GM21786 (cell line): ENCODE data around the gene MOSPD3.
"Not testable (repeated sequence)": the region's sequence is repeated elsewhere in the genome, so short reads cannot be mapped to it uniquely, and the experiment has no call there.

Source experiments
- ATAC-seq: cut with Tn5 transposase; IDR thresholded peaks from one replicate; pipeline ENCODE4 v1.9.1; 2021; ENCODE audit not compliant: unreplicated experiment

Gene MOSPD3, protein sequence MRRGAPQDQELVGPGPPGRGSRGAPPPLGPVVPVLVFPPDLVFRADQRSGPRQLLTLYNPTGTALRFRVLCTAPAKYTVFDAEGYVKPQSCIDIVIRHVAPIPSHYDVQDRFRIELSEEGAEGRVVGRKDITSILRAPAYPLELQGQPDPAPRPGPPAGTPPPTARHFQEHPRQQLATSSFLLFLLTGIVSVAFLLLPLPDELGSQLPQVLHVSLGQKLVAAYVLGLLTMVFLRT

DNA sequence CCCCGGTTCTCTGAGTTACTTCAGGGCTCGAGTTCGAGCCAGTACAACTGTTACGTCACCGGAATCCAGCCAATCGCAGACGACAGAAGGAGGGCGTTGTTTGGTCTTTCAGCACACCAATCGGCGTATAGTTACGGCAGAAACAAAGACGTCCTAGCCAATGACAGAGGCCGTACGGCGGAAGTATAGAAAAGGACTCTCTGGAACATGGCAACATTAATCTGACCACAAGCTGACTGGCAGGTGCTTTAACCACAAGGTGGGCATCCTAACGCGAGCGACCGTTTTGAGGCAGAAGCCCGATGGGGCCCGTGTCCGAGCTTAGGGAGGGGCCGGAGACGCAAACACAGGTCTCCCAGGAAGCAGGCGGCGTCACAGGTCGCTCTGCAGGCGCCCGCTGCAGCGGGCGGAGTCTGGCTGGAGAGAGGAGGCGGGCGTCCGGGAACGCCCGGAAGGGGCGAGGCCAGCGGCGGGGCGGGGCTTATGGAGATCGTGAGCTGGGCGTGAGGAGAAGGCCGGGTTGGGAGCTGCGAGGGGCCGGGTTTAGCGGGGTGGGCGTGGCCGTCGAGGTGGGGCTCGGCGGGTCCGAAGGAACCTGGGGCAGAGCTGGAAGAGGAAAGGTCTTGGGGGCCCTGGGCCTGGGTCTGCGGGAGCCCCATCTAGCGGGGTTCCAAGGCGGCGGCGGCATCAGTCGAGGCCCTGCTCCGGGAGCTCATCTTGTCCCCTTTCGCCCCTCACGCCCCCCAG is at the start of gene MOSPD3:
Gene MOSPD3 (plus strand): TSS at position 558 of the 747 bp plus-strand sequence. CDS start 252 bp downstream, outside the sequence.
- ATAC-seq, result peak; percentile 90

DNA sequence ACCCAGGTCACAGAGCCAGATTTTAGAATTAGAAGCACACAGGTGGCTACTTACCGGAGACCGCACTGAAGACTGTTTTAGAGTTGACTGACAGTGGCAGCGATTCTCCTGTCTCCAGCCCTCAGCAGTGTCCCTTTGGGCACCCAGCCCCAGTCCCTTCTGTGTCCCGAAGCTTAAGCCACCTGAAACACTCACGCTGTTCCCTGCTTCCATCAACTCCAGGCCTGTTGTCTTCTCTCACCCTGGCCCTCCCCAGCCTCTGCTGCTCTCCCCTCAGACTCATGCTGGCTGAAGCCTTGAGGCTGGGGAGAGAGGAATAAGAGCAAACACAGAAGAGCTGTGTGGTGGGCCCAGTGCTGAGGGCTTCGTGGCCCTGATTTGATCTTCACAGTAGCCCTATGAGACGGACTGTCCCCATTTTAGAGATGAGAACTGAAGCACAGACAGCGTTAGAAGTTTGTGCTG is 49.2 kb upstream of the MOSPD3 start:
- ATAC-seq, result no peak

DNA sequence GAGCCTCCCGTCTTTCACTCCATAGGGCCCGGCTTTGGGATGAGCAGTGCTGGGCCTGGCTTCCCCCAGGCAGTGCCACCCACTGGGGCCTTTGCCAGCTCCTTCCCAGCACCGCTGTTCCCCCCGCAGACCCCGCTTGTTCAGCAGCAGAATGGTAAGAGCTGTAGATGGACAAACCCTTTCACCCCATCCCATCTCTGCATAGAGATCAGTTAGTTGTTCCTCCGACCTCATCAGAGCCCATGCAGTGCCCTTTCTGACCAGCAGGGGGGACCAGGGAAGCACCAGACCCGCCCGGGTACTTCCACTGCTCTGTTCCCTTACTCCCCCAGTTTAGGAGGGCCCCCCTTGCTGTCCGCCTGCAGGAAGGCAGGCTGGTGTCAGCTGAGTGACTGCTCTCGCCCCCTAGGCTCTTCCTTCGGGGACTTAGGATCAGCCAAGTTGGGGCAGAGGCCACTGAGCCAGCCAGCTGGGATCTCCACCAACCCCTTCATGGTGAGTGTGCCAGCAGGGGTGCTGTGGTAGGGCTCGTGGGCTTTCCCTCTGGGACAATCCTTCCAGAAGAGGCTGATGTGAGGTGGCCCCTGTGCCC is 48.4 kb upstream of the MOSPD3 start:
- no peak for ATAC-seq

DNA sequence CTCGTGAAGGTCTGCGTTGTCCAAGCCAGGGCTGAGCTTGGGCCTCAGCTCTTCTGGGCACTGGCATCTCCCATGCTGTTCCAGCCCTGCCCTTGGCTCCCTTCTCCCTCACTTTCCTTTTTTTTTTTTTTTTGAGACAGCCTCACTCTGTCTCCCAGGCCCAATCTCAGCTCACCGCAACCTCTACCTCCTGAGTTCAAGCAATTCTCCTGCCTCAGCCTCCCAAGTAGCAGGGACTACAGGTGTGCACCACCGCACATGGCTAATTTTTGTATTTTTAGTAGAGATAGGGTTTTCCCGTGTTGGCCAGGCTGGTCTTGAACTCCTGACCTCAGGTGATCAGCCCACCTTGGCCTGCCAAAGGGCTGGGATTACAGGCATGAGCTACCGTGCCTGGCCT is 47.9 kb upstream of the MOSPD3 start:
- ATAC-seq, result not testable (repeated sequence)

DNA sequence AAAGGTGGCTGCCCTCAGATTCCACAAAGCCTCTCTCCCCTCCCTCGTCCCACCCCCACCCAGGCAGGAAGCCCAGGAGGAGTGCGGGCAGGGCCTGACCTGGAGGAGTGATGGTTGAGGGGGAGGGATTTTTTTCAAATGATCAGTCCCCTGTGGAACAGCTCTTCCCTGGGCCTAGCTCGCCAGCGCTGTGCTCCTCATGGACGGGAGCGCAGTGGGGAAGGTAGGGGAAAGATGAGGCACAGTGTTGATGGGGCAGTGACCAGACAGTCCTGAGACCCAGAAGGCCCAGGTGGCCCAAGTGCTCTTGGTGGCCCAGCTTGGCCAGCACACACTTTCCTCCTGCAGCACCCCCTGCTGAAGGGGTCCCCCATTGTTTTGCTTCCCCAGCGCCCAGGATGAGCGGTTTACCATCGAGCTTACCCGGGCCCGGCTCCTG is 47.2 kb upstream of the MOSPD3 start:
- no peak for ATAC-seq

DNA sequence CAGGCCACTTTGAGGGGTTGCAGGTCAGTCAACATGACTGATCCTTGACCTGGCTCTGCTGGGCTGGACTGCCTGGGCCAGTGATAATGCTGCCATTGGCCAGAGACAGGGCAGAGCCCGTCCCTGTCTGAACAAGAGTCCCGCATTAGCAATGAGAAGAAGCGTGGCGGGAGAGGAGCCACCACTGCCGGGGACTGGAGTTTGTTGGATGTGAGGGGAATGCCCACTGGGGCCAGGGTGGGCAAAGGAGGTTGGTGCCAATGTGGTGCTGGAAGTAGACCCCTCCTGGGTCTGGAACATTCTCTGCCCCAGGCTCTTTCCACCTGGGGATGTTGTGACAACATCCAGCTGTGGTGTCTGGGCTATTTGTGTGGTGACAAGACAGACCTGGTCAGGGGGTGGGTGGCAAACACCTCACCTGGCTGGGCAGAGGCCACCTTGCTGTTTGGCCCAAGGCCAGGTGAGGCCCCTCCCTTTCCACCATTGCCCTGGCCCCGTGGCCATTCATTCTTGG is 46.3 kb upstream of the MOSPD3 start:
- ATAC-seq, result no peak

DNA sequence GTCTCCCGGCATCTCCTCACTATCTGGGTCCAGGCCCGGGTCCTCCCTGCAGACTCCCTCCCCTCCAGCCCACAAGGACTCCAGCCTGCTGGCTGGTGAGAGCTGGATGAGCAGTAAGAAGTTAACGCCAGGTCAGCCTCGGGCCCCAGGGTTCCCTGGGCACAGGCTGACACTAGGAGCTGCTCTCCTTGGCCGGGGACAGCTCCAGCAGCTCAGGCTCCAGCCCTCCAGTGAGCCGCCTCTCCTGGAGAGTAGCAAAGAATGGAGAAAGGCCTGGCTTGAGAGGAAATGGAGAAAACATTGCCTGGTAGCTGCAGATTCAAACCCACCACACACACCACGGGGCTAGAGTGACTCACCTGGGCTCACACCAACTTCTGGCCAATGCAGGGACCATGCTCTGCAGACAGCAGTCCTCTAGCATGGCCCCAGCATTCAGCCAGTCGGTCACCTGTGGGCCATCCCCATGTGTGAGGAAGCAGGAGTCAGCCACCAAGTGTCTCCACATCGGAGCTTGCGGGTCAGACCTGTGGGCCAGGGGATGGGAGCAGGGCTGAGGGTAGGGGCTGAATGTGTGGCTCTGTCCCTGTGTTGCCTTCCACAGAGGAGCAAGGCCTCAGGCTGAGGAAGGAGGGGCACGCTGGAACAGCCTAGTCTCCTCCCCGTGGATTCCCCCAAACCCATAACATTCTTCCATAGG is 45.2 kb upstream of the MOSPD3 start:
- no peak for ATAC-seq

DNA sequence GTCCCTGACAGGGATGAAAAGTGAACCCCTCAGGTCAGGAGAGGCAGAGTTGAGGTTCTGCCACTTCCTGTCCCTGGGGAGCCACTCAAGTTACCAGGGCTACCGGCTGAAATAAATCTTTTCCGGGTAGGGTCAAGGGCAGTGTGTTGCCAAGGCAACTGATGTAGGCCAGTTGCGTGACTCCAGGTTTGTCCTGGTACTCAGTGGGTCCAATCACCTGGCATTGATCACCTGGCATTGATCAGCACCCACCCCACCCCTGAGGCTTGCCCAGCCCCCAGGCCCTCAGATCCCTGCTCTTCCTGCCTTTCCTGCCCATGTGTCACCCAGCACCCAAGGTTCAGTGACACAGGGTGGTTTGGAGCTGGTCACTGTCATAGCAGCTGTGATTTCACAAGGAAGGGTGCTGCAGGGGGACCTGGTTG is 44.6 kb upstream of the MOSPD3 start:
- no peak for ATAC-seq

DNA sequence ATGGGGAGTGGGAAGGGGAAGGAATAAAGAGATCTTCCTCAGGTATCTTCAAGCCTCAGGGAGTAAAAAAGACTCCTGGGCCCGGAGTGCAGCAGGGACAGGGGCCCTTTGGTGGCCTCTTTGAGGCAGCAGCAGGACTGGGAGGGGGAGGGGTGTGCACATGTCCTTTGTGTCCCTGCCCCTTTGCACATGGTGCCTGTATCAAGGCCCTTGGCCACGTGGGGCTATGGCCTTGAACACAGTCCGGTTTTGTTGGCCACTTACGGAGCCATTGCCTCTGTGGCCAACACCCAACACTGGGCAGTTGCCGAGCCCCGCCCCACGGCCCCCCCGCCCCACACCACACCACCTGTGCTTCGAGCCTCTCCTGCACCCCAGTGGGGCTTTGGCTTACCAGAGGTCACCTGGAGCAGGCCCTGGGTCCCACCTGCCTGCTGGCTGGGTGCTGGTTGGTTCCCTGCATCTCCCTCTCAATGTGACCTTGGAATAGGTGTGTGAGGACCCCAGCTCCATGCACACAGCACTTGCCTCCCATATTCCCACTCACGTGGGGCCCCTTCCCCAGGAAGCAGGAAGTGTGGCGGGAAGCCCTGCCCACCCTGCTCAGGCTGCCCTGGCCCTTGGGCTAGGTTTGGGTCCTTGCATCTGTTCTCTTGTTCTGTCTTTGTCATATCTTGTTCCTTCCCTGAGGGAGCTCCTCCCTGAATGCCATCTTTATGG is 44.0 kb upstream of the MOSPD3 start:
- no peak for ATAC-seq

DNA sequence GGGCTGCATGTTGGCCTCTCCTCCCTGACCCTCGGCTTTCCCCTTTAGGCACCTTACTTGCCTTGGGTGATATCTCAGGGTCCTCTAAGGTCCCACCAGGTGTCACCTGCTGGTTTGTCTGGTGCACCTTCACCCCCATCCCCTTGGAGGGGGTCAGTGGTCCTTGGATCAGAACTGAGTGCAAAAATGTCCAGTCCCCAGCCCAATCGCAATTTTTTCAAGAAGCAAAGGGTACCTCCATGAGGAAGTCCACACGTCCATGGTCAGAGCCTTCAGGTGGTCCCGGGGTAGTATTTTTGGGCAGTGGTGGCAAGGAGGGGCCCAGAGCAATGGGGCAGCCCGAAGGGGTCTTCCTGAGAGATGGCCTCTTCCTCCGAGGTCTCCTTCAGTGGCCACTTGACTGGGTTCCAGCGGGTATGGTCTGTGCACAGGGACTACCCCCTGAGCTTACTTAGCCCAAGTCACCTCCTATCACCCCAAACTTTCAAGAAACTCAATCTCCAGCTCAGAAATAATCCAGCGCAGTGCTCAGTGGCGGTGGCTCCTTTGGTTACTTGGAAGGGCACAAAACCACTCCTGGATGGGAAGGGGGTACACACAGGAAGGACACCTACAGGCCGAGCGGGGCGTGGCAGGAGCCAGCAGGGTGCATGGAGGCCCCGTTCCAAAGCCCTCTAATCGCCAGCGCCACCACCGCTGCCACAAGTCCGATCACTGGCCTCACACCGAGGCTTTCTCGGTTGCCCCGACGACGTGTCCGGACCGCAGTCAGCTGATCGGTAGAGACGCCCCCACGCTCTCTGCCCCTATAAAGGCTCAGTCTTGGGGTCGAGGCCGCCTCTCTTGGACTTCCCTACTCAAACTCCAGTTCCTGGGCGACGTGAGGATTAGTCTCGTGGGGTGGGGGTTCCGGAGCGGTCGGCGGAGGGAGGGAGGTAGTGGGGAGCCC is 43.2 kb upstream of the MOSPD3 start:
- ATAC-seq, result peak; percentile 53

DNA sequence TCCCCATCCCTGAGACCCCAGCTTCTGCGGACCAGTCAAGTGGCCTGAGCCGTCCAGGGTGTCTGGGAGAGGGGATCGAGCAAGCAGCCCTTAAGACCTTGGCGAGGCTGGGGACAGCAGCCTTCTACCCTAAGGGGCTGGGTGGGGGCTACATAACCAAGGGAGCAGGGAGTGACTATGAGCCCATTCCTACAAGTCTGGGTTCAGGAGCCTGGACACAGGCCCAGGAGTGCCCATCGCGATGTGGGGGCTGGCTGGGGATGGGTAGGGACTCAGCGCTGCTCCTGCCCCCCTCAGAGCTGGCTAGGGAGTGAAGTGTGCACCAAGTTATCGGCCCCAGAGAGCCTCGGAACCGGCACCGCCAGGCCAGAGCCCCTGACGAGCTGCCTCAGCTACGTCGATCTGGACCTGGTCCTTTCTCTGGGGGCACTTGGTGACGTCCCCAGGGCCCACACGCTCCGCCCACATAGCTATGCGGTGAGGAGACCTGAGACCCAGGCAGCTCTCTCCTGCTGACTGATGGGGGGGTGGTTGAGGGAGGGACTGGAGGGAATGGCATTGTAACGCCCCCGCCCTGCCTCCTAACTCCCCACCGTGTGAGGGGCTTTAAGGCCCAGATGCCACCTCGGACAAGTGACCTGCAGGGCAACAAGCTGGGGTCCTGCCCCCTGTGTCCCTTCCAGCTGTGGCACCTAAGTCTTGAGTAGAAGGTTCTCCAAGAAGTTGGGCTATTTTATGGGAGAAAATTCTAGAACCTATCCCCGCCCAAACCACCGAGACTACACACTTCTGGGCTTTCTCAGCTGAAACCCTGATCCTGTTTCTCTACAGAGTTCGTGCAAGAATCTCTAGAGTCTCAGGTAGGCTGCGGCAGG is 41.1 kb upstream of the MOSPD3 start:
- ATAC-seq, result no peak

DNA sequence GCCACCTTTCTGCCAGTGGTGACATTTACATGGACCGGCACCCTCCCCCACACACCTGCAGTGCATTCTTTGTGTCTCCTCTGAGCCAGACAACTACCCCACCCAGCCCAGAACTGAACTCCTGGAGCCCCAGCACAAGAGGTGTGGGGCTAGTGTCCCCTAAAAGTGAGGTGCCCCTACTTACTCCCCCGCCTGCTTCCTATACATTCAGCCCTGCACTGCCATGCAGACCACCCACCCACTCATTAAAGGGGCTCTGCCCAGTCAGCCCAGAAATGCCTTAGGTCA is 40.6 kb upstream of the MOSPD3 start:
- no peak for ATAC-seq

DNA sequence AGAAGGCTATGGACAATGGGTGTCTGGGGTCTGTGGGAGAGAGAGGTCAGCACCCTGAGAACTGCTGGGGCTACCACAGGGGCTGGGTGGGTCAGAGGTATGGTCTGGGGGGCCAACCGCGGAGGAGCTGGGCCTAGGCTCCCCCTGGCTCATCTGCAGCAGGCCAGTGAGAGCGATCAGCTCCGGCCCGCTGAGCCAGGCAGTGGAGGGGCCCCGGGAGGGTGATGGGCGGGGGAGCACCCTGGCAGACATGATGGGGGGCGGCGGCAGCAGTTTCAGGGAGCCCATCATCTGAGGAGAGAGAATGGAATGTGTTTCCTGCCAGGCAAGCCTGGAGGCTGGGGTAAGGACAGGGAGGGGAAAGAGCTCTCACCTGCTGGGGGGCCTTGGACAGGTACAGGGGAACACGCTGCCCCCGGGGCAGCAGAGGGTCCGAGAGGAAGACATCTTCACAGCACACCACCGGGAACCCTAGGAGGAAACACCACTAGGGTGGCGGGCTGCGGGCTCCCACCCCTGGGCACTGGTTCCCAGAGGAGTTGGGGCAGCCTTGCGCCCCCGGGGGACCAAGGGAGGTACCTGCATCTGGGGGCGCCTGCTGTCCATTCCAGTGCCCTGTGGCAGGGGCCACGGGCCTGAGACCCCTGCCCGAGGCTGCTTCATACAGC is 39.9 kb upstream of the MOSPD3 start:
- ATAC-seq, result no peak

DNA sequence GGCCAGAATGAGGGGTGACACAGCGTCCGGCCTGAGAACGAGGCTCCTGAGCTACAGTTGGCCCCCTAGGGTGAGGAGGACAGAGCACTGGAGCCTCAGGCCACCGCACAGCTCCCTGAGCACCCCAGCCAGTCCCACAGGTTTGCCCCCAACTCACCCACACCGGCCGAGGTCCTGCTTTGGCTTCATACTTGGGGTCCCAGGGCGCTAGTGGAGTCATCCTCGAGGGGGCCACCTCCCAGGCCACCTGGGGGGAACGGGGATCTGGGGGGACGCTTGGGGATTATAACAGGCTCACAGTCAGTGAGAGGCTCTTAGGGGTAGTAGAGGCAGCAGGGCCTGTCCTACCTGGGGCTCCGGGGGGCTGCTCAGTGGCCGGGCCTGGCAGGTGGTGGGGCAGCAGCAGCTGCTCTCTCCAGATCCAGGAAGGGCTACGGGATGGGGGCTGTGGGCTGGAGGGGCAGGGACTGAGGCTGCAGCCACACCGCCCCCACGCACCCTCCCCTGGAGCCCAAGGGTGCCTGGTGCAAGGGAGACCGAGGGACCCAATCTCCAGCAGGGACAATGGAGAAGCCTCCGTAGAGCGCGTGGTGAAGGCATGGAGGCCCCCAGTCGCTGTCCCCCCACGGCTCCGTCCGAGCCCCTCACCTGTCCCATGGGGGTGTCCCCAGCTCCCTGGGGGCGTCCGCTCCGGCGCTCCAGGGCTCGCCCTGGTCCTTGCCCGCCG is 39.2 kb upstream of the MOSPD3 start:
- ATAC-seq, result no peak

DNA sequence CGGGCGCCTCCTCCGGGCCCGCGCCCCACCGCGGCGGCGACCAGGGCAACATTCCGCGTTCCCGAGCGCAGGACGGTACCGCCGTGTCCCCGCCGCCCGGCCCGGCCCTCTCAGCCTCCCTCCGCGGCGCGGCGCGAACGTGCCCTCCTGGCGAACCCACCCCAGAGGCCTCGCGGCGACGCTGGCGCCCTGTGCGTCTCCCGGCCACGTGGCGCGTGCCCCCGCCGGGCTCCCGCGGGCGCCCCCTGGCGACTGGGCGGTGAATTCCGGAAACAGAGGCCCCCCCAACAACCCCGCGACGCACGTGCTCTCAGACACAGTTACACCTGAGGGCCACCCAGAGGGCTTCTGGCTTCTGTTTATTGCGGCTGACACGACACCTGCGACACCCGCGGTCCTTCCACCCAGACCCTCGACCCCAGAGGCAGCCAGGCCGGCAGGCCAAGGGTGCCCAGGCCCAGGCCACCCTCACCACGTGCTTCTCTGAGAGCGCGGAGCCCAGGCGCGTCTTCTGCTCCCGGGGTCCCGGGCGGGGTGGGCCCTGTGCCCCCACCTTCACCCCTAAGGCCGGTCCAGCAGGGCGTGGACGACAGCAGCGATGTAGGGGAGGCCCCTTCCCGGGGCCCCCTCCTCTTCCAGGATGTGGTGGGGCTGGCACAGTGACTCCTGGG is 38.5 kb upstream of the MOSPD3 start, which contains the start of gene SAP25:
Gene SAP25 (minus strand): TSS at position 210 of the 671 bp plus-strand sequence. CDS start 158 bp downstream, at position 52.
- no peak for ATAC-seq

DNA sequence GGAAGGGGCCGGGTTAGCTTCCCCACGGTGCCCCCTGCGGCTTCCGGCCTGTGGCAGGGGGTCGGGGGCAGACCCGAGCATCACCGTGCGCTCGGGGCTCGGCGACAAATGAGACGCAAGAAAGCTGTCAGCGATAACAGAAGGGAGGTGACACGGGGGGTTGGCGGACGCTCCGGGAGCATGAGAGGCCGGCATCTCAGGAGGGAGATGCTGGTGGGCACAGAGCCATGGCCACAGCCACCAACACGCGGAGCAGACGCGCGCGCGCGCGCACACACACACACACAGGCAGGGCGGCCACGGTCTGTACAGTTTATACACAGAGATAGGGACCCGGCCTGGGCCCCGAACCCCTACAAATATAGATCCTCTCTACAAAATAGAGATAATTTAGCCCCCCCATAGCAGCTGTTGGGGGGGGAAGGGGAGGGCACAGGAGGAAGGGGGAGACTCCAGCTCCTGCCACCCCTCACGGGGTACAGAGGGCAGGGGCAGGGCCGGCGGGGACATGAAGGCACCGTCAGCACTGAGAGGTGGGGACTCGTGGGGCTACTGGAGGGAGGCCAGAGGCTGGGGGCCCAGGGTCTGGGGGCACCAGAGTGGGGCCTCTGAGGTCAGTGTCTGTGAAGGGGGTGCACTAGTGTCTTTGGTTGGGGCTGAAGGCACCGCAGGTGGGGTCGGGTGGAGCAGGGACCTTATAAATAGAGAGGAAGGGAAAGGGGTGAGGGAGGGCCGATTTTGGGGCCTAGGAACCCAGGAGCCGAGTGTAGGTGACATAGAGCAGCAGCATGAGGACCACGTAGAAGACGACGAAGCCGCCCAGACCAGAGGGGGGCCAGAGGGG is 37.8 kb upstream of the MOSPD3 start:
- ATAC-seq, result no peak
